K562 (cell line): Measurements from ENCODE around the gene NLRP7. TPM values are rescaled to one million over a fixed set of nuclear protein-coding genes. Genes with fewer than 3 reads are reported as not detected.
"Not testable (repeated sequence)": the region's sequence is repeated elsewhere in the genome, so short reads cannot be mapped to it uniquely, and the experiment has no call there.

Source experiments
- ATAC-seq: fragments of 200-7000 bp; cut with Tn5 transposase; 3 replicates; pipeline ENCODE4 v1.9.1; 2020; ENCODE audit warnings: moderate library complexity
- BruUV-seq: library from RNA; stranded (reverse); fragments of 400-500 nt; replicated peaks from 2 replicates; lab custom pipeline; 2021; lab: Mats Ljungman, UMichigan
- CTCF ChIA-PET: fragments of 300-600 bp; formaldehyde crosslinking; extraction: SDS; loops from one replicate; lab custom pipeline; 2021; ENCODE audit warnings: low intra/inter-chr PET ratio; lab: Yijun Ruan, JAX
- POLR2A ChIA-PET: fragments of 300-600, 350-650 bp; sonication (Branson Sonifier 250); formaldehyde crosslinking; extraction: SDS; loops from one replicate; lab custom pipeline; 2021; ENCODE audit warnings: antibody characterized with exemption, inconsistent platforms; lab: Yijun Ruan, JAX
- DNase-seq, 4 experiments: peaks; one replicate each; pipeline versions ENCODE4 v3.0.0 to v3.0.0-alpha.2; 2011 to 2018; ENCODE audit warnings: low spot score in 3 of 4, mixed read lengths in 3 of 4; ENCODE audit errors: extremely low read depth in 1 of 4
- FAIRE-seq: peaks from 2 replicates; lab custom pipeline; 2011; peaks lifted over from hg19 to GRCh38; lab: Jason Lieb, UNC
- H2AFZ ChIP-seq: 2 replicates; pipeline ENCODE4 v1.6.0; 2011; ENCODE audit warnings: low read depth, low read length, control low read depth, inconsistent platforms
- H3K27ac ChIP-seq: fragments of 200-600 bp; 3 replicates; pipeline ENCODE4 v1.8.0; 2011; ENCODE audit warnings: low read depth, mild to moderate bottlenecking, control low read depth, inconsistent platforms, low read length, moderate library complexity, mixed read lengths; ENCODE audit errors: extremely low read depth
- H3K27me3 ChIP-seq, 2 experiments: fragments of 300-600 bp in 1 of 2; 2 replicates in 1 of 2; 3 replicates in 1 of 2; pipeline versions ENCODE4 v1.6.0 to v1.8.0; 2011; ENCODE audit warnings: inconsistent platforms in 2 of 2, low read length in 2 of 2, mild to moderate bottlenecking in 1 of 2, mixed read lengths in 1 of 2, moderate library complexity in 1 of 2; ENCODE audit not compliant: control insufficient read depth in 2 of 2, insufficient read depth in 2 of 2
- H3K36me3 ChIP-seq: fragments of 300-600 bp; 3 replicates; pipeline ENCODE4 v1.8.0; 2011; ENCODE audit warnings: mild to moderate bottlenecking, low read length, inconsistent platforms; ENCODE audit not compliant: control insufficient read depth, insufficient read depth
- H3K4me1 ChIP-seq, 2 experiments: fragments of 200-600 bp in 1 of 2; replicated peaks in 1 of 2; 2 replicates in 1 of 2; 3 replicates in 1 of 2; pipeline versions ENCODE4 v1.5.1 to v1.8.0; 2011; ENCODE audit warnings: inconsistent platforms in 2 of 2, low read length in 2 of 2, mild to moderate bottlenecking in 1 of 2, mixed read lengths in 1 of 2, moderate library complexity in 1 of 2; ENCODE audit not compliant: control insufficient read depth in 2 of 2, insufficient read depth in 2 of 2
- H3K4me2 ChIP-seq: 2 replicates; pipeline ENCODE4 v1.6.1; 2011; ENCODE audit warnings: low read length, control low read depth, inconsistent platforms, mixed read lengths; ENCODE audit not compliant: insufficient read depth
- H3K4me3 ChIP-seq: fragments of 200-600 bp; sonication (generic), shearing (Covaris generic); 2 replicates; pipeline ENCODE4 v1.5.1; 2016; ENCODE audit warnings: control low read depth, inconsistent platforms
- H3K79me2 ChIP-seq: fragments of 200-600 bp; 3 replicates; pipeline ENCODE4 v1.8.0; 2011; ENCODE audit warnings: low read length, inconsistent platforms; ENCODE audit not compliant: control insufficient read depth, insufficient read depth
- H3K9ac ChIP-seq, 2 experiments: 2 replicates each; pipeline versions ENCODE4 v1.6.0 to v1.6.1; 2011; ENCODE audit warnings: low read depth in 2 of 2, low read length in 2 of 2, control low read depth in 1 of 2, inconsistent platforms in 1 of 2, mild to moderate bottlenecking in 1 of 2, mixed read lengths in 1 of 2; ENCODE audit not compliant: insufficient read depth in 1 of 2
- H3K9me1 ChIP-seq: one replicate; pipeline ENCODE4 v1.6.0; 2011; ENCODE audit warnings: inconsistent platforms, mild to moderate bottlenecking, low read length, moderate library complexity; ENCODE audit not compliant: control insufficient read depth, insufficient read depth
- H3K9me3 ChIP-seq: replicated peaks from 2 replicates; pipeline ENCODE4 v1.5.1; 2011; ENCODE audit warnings: low read depth, low read length, inconsistent platforms; ENCODE audit not compliant: control insufficient read depth, insufficient read depth
- H4K20me1 ChIP-seq: replicated peaks from 2 replicates; pipeline ENCODE4 v1.6.1; 2011; ENCODE audit warnings: low read length, inconsistent platforms, mixed read lengths; ENCODE audit not compliant: control insufficient read depth, insufficient read depth
- WGBS: fragments of 100-300 bp; shearing (Covaris generic); methylation state at CpG from one replicate; pipeline ENCODE4 v1.1.6; 2016; ENCODE audit warnings: low coverage, mixed read lengths; ENCODE audit not compliant: insufficient coverage; ENCODE audit errors: missing lambda C conversion rate; 5-methylcytosine and 5-hydroxymethylcytosine counted together
- in situ Hi-C: fragments of 300-500 bp; cut with MboI; formaldehyde crosslinking; loops from 4 replicates; pipeline ENCODE4 v1.15.0; 2018; ENCODE audit warnings: inconsistent platforms, mixed read lengths
- intact Hi-C: fragments of 100-400 bp; cut with micrococcal nuclease; formaldehyde crosslinking; loops from 2 replicates; pipeline ENCODE4 v1.14.2; 2022
- polyA plus RNA-seq, 8 experiments: library from polyadenylated mRNA; depleted of rRNA in 4 of 8; stranded (reverse) in 5 of 8; unstranded in 3 of 8; fragments of >200 nt; fragmentation: Nextera tagmentation in 2 of 8; fragmentation: Illumina TruSeq in 1 of 8; extraction: Ambion mirVana in 2 of 8; extraction: Trizol in 1 of 8; gene quantifications; 2 replicates each; pipeline versions ENCODE4 v1.2.1 to v1.2.3, GENCODE V29; 2011 to 2014; ENCODE audit warnings: inconsistent platforms in 1 of 8, missing spikeins in 1 of 8
- total RNA-seq, 7 experiments: library from RNA; depleted of rRNA in 6 of 7; stranded (reverse); fragments of >200 nt in 6 of 7; fragmentation: Illumina TruSeq in 2 of 7; extraction: Trizol in 2 of 7; gene quantifications; 2 replicates each; pipeline versions ENCODE4 v1.2.1 to v1.2.3, GENCODE V29; 2011 to 2021; ENCODE audit warnings: low replicate concordance in 1 of 7
- TF ChIP-seq, protein P1 (sequence below), 2 experiments: fragments of 450-650 bp; IDR thresholded peaks; 2 replicates each; pipeline ENCODE4 v1.6.1; 2018; ENCODE audit warnings: mild to moderate bottlenecking in 2 of 2, low read depth in 1 of 2; ENCODE audit not compliant: partially characterized antibody in 2 of 2

NLRP7 gene
- total and polyA plus RNA-seq, 9 of the 15 experiments (the other 6 are each of a cell fraction or from before 2014, with no cell fraction given) = 0.03 to 0.22 (median 0.09) TPM; not detected in 3

DNA sequence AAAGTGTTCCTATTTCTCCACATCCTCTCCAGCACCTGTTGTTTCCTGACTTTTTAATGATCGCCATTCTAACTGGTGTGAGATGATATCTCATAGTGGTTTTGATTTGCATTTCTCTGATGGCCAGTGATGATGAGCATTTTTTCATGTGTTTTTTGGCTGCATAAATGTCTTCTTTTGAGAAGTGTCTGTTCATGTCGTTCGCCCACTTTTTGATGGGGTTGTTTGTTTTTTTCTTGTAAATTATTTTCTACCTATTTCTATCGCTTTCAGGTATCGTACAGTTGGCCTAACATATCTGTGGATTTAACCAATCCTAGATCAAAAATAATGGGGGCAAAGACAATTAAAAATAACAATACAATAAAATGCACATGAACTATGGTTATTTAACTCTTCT, 24.1 kb upstream of the NLRP7 start:
- TF ChIP-seq, protein P1, sequence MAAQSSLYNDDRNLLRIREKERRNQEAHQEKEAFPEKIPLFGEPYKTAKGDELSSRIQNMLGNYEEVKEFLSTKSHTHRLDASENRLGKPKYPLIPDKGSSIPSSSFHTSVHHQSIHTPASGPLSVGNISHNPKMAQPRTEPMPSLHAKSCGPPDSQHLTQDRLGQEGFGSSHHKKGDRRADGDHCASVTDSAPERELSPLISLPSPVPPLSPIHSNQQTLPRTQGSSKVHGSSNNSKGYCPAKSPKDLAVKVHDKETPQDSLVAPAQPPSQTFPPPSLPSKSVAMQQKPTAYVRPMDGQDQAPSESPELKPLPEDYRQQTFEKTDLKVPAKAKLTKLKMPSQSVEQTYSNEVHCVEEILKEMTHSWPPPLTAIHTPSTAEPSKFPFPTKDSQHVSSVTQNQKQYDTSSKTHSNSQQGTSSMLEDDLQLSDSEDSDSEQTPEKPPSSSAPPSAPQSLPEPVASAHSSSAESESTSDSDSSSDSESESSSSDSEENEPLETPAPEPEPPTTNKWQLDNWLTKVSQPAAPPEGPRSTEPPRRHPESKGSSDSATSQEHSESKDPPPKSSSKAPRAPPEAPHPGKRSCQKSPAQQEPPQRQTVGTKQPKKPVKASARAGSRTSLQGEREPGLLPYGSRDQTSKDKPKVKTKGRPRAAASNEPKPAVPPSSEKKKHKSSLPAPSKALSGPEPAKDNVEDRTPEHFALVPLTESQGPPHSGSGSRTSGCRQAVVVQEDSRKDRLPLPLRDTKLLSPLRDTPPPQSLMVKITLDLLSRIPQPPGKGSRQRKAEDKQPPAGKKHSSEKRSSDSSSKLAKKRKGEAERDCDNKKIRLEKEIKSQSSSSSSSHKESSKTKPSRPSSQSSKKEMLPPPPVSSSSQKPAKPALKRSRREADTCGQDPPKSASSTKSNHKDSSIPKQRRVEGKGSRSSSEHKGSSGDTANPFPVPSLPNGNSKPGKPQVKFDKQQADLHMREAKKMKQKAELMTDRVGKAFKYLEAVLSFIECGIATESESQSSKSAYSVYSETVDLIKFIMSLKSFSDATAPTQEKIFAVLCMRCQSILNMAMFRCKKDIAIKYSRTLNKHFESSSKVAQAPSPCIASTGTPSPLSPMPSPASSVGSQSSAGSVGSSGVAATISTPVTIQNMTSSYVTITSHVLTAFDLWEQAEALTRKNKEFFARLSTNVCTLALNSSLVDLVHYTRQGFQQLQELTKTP (IDR thresholded peaks at IDR 0.05; ENCODE audit: low read depth in 1 of 2, partially characterized antibody in 2 of 2) = peak in 1 of 2 experiments; percentile 91
- intact Hi-C loops, H3K9me3 ChIP-seq, CTCF ChIA-PET, BruUV-seq, H3K4me1 ChIP-seq, H3K9ac ChIP-seq, FAIRE-seq, H3K27ac ChIP-seq, H3K4me3 ChIP-seq, ATAC-seq, DNase-seq, in situ Hi-C loops, POLR2A ChIA-PET, H3K9me1 ChIP-seq, H4K20me1 ChIP-seq, H3K27me3 ChIP-seq, H2AFZ ChIP-seq, H3K4me2 ChIP-seq: not testable (repeated sequence)
- Histone ChIP-seq H3K36me3 (peaks cover 29% of the 10 kb centered on the region; the same call in 2 of the 3 replicates), H3K79me2 (peaks cover 11% of the 10 kb centered on the region; the same call in 2 of the 3 replicates)
- 75% methylated on average over 3 of the region's 5 CpGs for WGBS
